MCF 10A (cell line): ENCODE results near the gene DYSF. TPM values are rescaled to one million over a fixed set of nuclear protein-coding genes. Genes with fewer than 3 reads are reported as not detected.
A peak's percentile ranks its signal among the peaks of the same experiment; 100 is the strongest.

Experiments
- BruUV-seq: library from RNA; stranded (reverse); fragments of 400-500 nt; replicated peaks from 2 replicates; lab custom pipeline; 2021; lab: Mats Ljungman, UMichigan
- CTCF ChIA-PET: fragments of 300-600 bp; sonication (Branson Sonifier 250); formaldehyde crosslinking; extraction: SDS; loops from one replicate; lab custom pipeline; 2021; ENCODE audit warnings: antibody characterized with exemption, inconsistent platforms; lab: Yijun Ruan, JAX
- POLR2A ChIA-PET: fragments of 300-600, 350-650 bp; sonication (Branson Sonifier 250); formaldehyde crosslinking; extraction: SDS; loops from one replicate; lab custom pipeline; 2020; ENCODE audit warnings: antibody characterized with exemption, inconsistent platforms; lab: Yijun Ruan, JAX
- DNase-seq: peaks from one replicate; pipeline ENCODE4 v3.0.0-alpha.2; 2018; ENCODE audit not compliant: unreplicated experiment
- H3K27ac Mint-ChIP-seq: one replicate; pipeline ENCODE4 v1.8.0; 2022; ENCODE audit warnings: mild to moderate bottlenecking, low read depth, mixed read lengths; ENCODE audit not compliant: unreplicated experiment
- H3K27me3 Mint-ChIP-seq: one replicate; pipeline ENCODE4 v1.8.0; 2022; ENCODE audit warnings: mixed read lengths; ENCODE audit not compliant: insufficient read depth, unreplicated experiment
- H3K36me3 Mint-ChIP-seq: one replicate; pipeline ENCODE4 v1.8.0; 2022; ENCODE audit warnings: mild to moderate bottlenecking, moderate library complexity, mixed read lengths; ENCODE audit not compliant: insufficient read depth, unreplicated experiment
- H3K4me1 Mint-ChIP-seq: one replicate; pipeline ENCODE4 v1.8.0; 2022; ENCODE audit warnings: mixed read lengths; ENCODE audit not compliant: insufficient read depth, unreplicated experiment
- H3K4me3 Mint-ChIP-seq: one replicate; pipeline ENCODE4 v1.8.0; 2022; ENCODE audit warnings: mild to moderate bottlenecking, moderate library complexity, mixed read lengths; ENCODE audit not compliant: unreplicated experiment
- H3K9me3 Mint-ChIP-seq: one replicate; pipeline ENCODE4 v1.8.0; 2022; ENCODE audit warnings: mixed read lengths; ENCODE audit not compliant: unreplicated experiment
- intact Hi-C: fragments of 100-400 bp; cut with micrococcal nuclease; formaldehyde crosslinking; loops from 2 replicates; pipeline ENCODE4 v1.14.1; 2022
- total RNA-seq: library from RNA; stranded (reverse); gene quantifications from 2 replicates; pipeline ENCODE4 v1.2.3, GENCODE V29; 2022
- TF ChIP-seq, protein P1 (sequence below): fragments of 200-600 bp; IDR thresholded peaks from one replicate; pipeline ENCODE4 v1.8.0; 2022; ENCODE audit warnings: antibody characterized with exemption, mild to moderate bottlenecking; ENCODE audit not compliant: unreplicated experiment

Gene DYSF
- total RNA-seq, 1 experiment from 2014 or later = 2.0 TPM

GRCh38 chr2:71546777-71547281 is 93.5 kb downstream of the DYSF start:
- Mint-ChIP-seq H3K36me3 (no peaks in the 10 kb centered on the region), H3K27me3 (peaks cover 29% of the 10 kb centered on the region), H3K4me3 (no peak overlapping the region), H3K4me1 (peaks cover 5% of the 10 kb centered on the region), H3K27ac (no peak overlapping the region), H3K9me3 (peaks cover 7% of the 10 kb centered on the region)
- no peak for DNase-seq
- CTCF ChIA-PET = interaction anchor here (0.5 to 6.0 kb wide), 19 partner anchors 8 to 1341 kb away, joined by 3 to 59 read pairs (median 5); partner anchors contain the start of gene SPR
- intact Hi-C loops = loop anchor here (5.0 kb wide), 2 partner anchors 375 to 1200 kb away; no protein-coding TSS in a partner anchor
- POLR2A ChIA-PET = interaction anchor here (1.6 kb wide), 1 partner anchor 604 kb away, joined by 5 read pairs; no protein-coding TSS in a partner anchor
- no TSS peak for BruUV-seq
- TF ChIP-seq, protein P1, sequence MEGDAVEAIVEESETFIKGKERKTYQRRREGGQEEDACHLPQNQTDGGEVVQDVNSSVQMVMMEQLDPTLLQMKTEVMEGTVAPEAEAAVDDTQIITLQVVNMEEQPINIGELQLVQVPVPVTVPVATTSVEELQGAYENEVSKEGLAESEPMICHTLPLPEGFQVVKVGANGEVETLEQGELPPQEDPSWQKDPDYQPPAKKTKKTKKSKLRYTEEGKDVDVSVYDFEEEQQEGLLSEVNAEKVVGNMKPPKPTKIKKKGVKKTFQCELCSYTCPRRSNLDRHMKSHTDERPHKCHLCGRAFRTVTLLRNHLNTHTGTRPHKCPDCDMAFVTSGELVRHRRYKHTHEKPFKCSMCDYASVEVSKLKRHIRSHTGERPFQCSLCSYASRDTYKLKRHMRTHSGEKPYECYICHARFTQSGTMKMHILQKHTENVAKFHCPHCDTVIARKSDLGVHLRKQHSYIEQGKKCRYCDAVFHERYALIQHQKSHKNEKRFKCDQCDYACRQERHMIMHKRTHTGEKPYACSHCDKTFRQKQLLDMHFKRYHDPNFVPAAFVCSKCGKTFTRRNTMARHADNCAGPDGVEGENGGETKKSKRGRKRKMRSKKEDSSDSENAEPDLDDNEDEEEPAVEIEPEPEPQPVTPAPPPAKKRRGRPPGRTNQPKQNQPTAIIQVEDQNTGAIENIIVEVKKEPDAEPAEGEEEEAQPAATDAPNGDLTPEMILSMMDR = no peak

DNA sequence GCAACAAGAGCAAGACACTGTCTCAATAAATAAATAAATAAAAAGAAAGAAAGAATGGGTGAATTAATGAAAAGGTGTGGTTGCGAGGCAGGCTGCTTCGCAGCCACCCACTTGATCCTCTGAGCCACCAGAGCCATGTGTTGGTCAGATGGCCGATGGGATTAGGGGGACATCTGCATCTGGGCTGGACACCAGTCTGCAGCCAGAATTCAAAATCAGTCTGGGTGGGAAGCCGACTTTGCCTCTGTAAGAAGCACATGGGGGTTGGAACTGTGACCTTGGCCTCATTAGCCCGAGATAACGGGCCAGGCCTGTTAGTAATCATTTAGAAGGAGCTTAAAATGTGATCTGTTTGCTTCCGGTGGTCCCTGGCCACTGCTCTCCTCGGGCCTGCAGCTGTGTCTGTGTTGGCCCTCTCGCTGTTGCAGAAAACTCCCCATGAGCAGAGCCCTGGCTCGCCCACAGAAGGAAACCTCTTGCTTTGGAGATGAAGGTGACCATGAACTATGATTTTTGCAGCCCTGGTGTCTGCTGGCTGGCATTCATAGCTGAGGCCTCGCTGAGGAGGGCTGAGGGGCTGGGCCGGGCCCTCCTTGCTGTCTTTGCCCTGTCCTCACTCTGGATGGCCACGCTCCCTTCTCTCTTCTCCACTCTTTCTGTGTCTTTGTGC is 94.4 kb downstream of the DYSF start:
- BruUV-seq = no TSS peak
- ChIA-PET POLR2A (no interaction called here), CTCF (interaction anchor here (0.5 to 6.0 kb wide), 27 partner anchors 9 to 1633 kb away, joined by 3 to 59 read pairs (median 4); no protein-coding TSS in a partner anchor)
- peaks cover 7% of the 10 kb centered on the region for H3K9me3 Mint-ChIP-seq
- H3K4me1 Mint-ChIP-seq = peaks cover 5% of the 10 kb centered on the region
- TF ChIP-seq, protein P1 = no peak
- no peak overlapping the region for H3K4me3 Mint-ChIP-seq
- intact Hi-C loops = loop anchor here (5.0 kb wide), 2 partner anchors 375 to 1200 kb away; no protein-coding TSS in a partner anchor
- no peak overlapping the region for H3K27ac Mint-ChIP-seq
- DNase-seq = no peak
- peaks cover 29% of the 10 kb centered on the region for H3K27me3 Mint-ChIP-seq
- H3K36me3 Mint-ChIP-seq = no peaks in the 10 kb centered on the region

- Mint-ChIP-seq H3K27ac (no peak overlapping the region), H3K4me1 (peaks cover 5% of the 10 kb centered on the region), H3K36me3 (no peaks in the 10 kb centered on the region), H3K27me3 (peaks cover 24% of the 10 kb centered on the region), H3K9me3 (peaks cover 7% of the 10 kb centered on the region), H3K4me3 (no peak overlapping the region)
- BruUV-seq = no TSS peak
- ChIA-PET POLR2A (interaction anchor here (0.6 kb wide), 1 partner anchor 184 kb away, joined by 3 read pairs; no protein-coding TSS in a partner anchor), CTCF (interaction anchor here (0.5 to 6.0 kb wide), 22 partner anchors 10 to 1632 kb away, joined by 3 to 59 read pairs (median 4); partner anchors contain the start of gene PAIP2B)
- DNase-seq = peak; percentile 47
- intact Hi-C loops = loop anchor here (5.0 kb wide), 2 partner anchors 373 to 1198 kb away; no protein-coding TSS in a partner anchor
- TF ChIP-seq, protein P1 = peak; percentile 70
These were observed 95.5 kb downstream of the DYSF start for GRCh38 chr2:71548646-71549425.
